K562 (cell line): ENCODE results near the gene BSN. TPM values are rescaled to one million over a fixed set of nuclear protein-coding genes. Genes with fewer than 3 reads are reported as not detected.

Experiments used
- CBX1 ChIP-seq: sonication (generic); IDR thresholded peaks from 2 replicates; pipeline ENCODE4 v1.6.1; 2016; ENCODE audit warnings: antibody characterized with exemption, low read depth, mild to moderate bottlenecking
- DIDO1 ChIP-seq: fragments of 450-650 bp; IDR thresholded peaks from 2 replicates; pipeline ENCODE4 v1.6.1; 2016; ENCODE audit warnings: low read depth, missing biosample characterization, missing genetic modification characterization
- FOXK1 ChIP-seq: sonication (generic); formaldehyde crosslinking; IDR thresholded peaks from 2 replicates; pipeline ENCODE4 v1.8.0; 2022; ENCODE audit warnings: missing genetic modification reagents, mild to moderate bottlenecking, borderline replicate concordance
- GABPB1 ChIP-seq: sonication (generic); formaldehyde crosslinking; IDR thresholded peaks from 2 replicates; pipeline ENCODE4 v1.8.0; 2022; ENCODE audit warnings: mild to moderate bottlenecking, missing genetic modification reagents
- KDM5B ChIP-seq: fragments of 200-600 bp; sonication (generic); IDR thresholded peaks from 2 replicates; pipeline ENCODE4 v1.6.1; 2012; ENCODE audit warnings: low read depth, mild to moderate bottlenecking, moderate library complexity, low read length, control low read depth, inconsistent platforms; ENCODE audit not compliant: insufficient replicate concordance
- MCM5 ChIP-seq: fragments of 450-650 bp; IDR thresholded peaks from 2 replicates; pipeline ENCODE4 v1.6.1; 2016; ENCODE audit warnings: low read depth
- PHF8 ChIP-seq: fragments of 200-600 bp; sonication (generic); IDR thresholded peaks from 2 replicates; pipeline ENCODE4 v1.6.1; 2012; ENCODE audit warnings: mixed run types, mild to moderate bottlenecking, inconsistent platforms, low read length, moderate library complexity, borderline replicate concordance
- POLR2B ChIP-seq: fragments of 450-650 bp; IDR thresholded peaks from 2 replicates; pipeline ENCODE4 v1.6.1; 2018; ENCODE audit warnings: low read depth; ENCODE audit not compliant: partially characterized antibody
- RFX1 ChIP-seq: fragments of 450-650 bp; IDR thresholded peaks from 2 replicates; pipeline ENCODE4 v1.6.1; 2016; ENCODE audit warnings: mild to moderate bottlenecking, moderate library complexity
- TAF1 ChIP-seq: IDR thresholded peaks from 2 replicates; pipeline ENCODE4 v1.6.1; 2011; ENCODE audit warnings: mild to moderate bottlenecking, low read length, moderate library complexity; ENCODE audit not compliant: insufficient read depth, control insufficient read depth, severe bottlenecking; ENCODE audit errors: extremely low read depth
- TEAD4 ChIP-seq, 2 experiments: sonication (generic) in 1 of 2; formaldehyde crosslinking in 1 of 2; IDR thresholded peaks; 2 replicates each; pipeline versions ENCODE4 v1.6.1 to v1.8.0; 2012 to 2022; ENCODE audit warnings: borderline replicate concordance in 1 of 2, inconsistent platforms in 1 of 2, low read length in 1 of 2, mild to moderate bottlenecking in 1 of 2, missing genetic modification reagents in 1 of 2
- USF1 ChIP-seq: sonication (generic); formaldehyde crosslinking; IDR thresholded peaks from 2 replicates; pipeline ENCODE4 v1.9.0; 2022; ENCODE audit warnings: mild to moderate bottlenecking, missing genetic modification reagents
- ZNF395 ChIP-seq: fragments of 200-800 bp; sonication (Bioruptor generic); IDR thresholded peaks from 2 replicates; pipeline ENCODE4 v1.6.1; 2017; ENCODE audit warnings: missing genetic modification characterization, missing compliant biosample characterization
- polyA plus RNA-seq, 8 experiments: library from polyadenylated mRNA; depleted of rRNA in 4 of 8; stranded (reverse) in 5 of 8; unstranded in 3 of 8; fragments of >200 nt; fragmentation: Nextera tagmentation in 2 of 8; fragmentation: Illumina TruSeq in 1 of 8; extraction: Ambion mirVana in 2 of 8; extraction: Trizol in 1 of 8; gene quantifications; 2 replicates each; pipeline versions ENCODE4 v1.2.1 to v1.2.3, GENCODE V29; 2011 to 2014; ENCODE audit warnings: inconsistent platforms in 1 of 8, missing spikeins in 1 of 8
- total RNA-seq, 7 experiments: library from RNA; depleted of rRNA in 6 of 7; stranded (reverse); fragments of >200 nt in 6 of 7; fragmentation: Illumina TruSeq in 2 of 7; extraction: Trizol in 2 of 7; gene quantifications; 2 replicates each; pipeline versions ENCODE4 v1.2.1 to v1.2.3, GENCODE V29; 2011 to 2021; ENCODE audit warnings: low replicate concordance in 1 of 7
- TF ChIP-seq, protein P1 (sequence below), 3 experiments: fragments of 200-800 bp in 1 of 3; fragments of 250-450 bp in 1 of 3; fragments of 450-650 bp in 1 of 3; sonication (Bioruptor Pico) in 1 of 3; sonication (Bioruptor generic) in 1 of 3; formaldehyde crosslinking in 1 of 3; IDR thresholded peaks; 2 replicates each; pipeline versions ENCODE4 v1.6.1 to v1.8.0; 2016 to 2022; ENCODE audit warnings: mild to moderate bottlenecking in 2 of 3, missing genetic modification characterization in 2 of 3, missing compliant biosample characterization in 1 of 3, moderate library complexity in 1 of 3
- TF ChIP-seq, protein P2 (sequence below): fragments of 450-650 bp; IDR thresholded peaks from 2 replicates; pipeline ENCODE4 v1.6.1; 2017; ENCODE audit warnings: antibody characterized with exemption

Gene BSN
- total and polyA plus RNA-seq, 9 of the 15 experiments (the other 6 are each of a cell fraction or from before 2014, with no cell fraction given) = 0.03 to 1.5 (median 0.29) TPM

DNA sequence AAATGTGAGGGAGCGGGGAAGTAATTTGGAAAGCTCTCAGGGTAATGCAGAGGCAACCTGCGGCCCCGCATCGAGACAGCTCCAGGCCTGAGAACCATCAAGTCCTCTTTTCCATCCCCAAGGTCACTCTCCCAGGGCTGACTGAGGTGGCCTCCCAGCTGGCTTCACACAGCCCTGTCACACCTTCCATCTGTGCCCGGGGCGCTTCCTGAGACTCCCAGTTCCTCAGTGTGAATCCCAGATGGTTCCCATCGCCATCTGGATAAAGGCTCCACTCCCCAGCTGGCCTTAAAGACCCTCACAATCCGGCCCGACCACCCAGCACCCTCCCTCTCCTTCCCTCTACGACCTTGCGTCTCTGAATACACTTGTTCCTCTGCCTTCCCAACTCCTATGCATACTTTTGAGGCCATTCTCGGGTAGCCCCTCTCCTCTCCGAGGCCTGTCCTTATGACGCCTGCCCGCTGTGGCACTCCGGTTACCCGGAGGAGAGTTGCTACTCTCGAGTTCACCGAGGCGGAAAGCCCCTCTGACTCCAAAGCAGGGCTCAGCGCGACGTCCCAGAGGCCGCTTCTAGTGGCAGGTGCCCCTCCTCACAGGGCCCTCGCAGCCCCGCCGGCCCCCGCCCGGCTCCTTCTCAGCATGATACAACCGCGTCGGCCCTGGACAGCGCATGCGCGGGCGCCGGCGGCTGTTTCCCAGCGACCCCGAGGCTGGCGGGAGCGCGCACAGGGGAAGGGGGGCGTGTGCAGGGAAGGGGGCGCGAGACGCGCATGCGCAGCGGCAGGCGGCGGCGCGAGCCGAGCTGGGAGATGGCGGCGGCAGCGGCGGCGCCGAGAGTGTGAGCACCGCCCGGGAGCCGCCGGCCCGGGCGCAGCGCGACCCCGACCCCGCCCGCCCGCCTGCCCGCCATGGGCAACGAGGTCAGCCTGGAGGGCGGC lies at the start of gene BSN (continued):
- TF ChIP-seq USF1 (CRISPR knock-in tag) (no peak), ZNF395 (CRISPR knock-in tag) (0 out of 2 replicates have a peak, but pooled peaks have one; percentile 69), MCM5 (no peak), GABPB1 (CRISPR knock-in tag) (no peak), KDM5B (no peak), POLR2B (no peak), TEAD4 (IDR thresholded peaks at IDR 0.05; ENCODE audit: low read length) (no peak), TEAD4 (CRISPR knock-in tag; IDR thresholded peaks at IDR 0.05; ENCODE audit: borderline replicate concordance) (no peak), PHF8 (peak; percentile 66; the same call in 1 of the 2 replicates), DIDO1 (tag) (no peak), FOXK1 (CRISPR knock-in tag) (no peak), TAF1 (no peak), RFX1 (peak; percentile 68), CBX1 (no peak)
- TF ChIP-seq, protein P1, sequence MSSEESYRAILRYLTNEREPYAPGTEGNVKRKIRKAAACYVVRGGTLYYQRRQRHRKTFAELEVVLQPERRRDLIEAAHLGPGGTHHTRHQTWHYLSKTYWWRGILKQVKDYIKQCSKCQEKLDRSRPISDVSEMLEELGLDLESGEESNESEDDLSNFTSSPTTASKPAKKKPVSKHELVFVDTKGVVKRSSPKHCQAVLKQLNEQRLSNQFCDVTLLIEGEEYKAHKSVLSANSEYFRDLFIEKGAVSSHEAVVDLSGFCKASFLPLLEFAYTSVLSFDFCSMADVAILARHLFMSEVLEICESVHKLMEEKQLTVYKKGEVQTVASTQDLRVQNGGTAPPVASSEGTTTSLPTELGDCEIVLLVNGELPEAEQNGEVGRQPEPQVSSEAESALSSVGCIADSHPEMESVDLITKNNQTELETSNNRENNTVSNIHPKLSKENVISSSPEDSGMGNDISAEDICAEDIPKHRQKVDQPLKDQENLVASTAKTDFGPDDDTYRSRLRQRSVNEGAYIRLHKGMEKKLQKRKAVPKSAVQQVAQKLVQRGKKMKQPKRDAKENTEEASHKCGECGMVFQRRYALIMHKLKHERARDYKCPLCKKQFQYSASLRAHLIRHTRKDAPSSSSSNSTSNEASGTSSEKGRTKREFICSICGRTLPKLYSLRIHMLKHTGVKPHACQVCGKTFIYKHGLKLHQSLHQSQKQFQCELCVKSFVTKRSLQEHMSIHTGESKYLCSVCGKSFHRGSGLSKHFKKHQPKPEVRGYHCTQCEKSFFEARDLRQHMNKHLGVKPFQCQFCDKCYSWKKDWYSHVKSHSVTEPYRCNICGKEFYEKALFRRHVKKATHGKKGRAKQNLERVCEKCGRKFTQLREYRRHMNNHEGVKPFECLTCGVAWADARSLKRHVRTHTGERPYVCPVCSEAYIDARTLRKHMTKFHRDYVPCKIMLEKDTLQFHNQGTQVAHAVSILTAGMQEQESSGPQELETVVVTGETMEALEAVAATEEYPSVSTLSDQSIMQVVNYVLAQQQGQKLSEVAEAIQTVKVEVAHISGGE (CRISPR knock-in tag; IDR thresholded peaks at IDR 0.05) = peak in 1 of 3 experiments; percentile 32; a peak in 1 of 6 replicates
- TF ChIP-seq, protein P2, sequence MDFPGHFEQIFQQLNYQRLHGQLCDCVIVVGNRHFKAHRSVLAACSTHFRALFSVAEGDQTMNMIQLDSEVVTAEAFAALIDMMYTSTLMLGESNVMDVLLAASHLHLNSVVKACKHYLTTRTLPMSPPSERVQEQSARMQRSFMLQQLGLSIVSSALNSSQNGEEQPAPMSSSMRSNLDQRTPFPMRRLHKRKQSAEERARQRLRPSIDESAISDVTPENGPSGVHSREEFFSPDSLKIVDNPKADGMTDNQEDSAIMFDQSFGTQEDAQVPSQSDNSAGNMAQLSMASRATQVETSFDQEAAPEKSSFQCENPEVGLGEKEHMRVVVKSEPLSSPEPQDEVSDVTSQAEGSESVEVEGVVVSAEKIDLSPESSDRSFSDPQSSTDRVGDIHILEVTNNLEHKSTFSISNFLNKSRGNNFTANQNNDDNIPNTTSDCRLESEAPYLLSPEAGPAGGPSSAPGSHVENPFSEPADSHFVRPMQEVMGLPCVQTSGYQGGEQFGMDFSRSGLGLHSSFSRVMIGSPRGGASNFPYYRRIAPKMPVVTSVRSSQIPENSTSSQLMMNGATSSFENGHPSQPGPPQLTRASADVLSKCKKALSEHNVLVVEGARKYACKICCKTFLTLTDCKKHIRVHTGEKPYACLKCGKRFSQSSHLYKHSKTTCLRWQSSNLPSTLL = no peak
